Uterine smooth muscle cell (primary cell): ENCODE measurements around the gene AMIGO2. TPM values are rescaled to one million over a fixed set of nuclear protein-coding genes. Genes with fewer than 3 reads are reported as not detected.

Experiments used
- total RNA-seq: library from RNA; depleted of rRNA; stranded (reverse); fragments of >200 nt; gene quantifications from 2 replicates; pipeline ENCODE4 v1.2.3, GENCODE V29; 2014

AMIGO2 gene, protein sequence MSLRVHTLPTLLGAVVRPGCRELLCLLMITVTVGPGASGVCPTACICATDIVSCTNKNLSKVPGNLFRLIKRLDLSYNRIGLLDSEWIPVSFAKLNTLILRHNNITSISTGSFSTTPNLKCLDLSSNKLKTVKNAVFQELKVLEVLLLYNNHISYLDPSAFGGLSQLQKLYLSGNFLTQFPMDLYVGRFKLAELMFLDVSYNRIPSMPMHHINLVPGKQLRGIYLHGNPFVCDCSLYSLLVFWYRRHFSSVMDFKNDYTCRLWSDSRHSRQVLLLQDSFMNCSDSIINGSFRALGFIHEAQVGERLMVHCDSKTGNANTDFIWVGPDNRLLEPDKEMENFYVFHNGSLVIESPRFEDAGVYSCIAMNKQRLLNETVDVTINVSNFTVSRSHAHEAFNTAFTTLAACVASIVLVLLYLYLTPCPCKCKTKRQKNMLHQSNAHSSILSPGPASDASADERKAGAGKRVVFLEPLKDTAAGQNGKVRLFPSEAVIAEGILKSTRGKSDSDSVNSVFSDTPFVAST
- total RNA-seq, result 19.3 and 104 TPM in 2 replicates

DNA sequence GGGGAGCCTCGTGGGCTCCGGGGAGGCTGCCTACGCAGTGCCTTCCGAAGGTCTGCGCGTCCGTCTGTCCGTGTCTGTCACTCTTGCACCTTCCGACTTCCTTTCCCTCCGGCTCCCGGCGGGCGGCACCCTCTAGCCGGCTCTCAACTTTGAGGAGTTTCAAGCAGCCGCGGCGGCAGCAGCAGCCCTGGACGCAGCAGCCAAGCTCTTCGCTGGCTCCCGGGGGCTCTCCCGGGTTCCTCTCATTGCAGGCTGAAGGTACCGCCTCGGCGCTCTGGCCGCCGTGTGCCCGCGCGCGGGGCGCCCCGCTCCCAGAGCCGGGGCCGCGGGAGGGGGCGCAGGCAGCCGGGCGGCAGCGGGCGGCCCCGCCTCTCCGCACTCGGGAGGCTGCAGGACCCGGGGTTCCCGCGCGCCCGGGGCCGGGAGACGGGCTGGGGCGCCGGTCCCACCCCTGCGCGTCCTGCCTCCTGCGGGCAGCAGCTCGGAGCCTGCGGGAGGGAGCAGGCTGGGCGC, at the start of gene AMIGO2, which contains the start of gene PCED1B:
Gene AMIGO2 (minus strand): TSS at position 492 of the 513 bp plus-strand sequence. CDS start 957 bp downstream, outside the sequence.
Gene PCED1B (plus strand): TSS at position 154 of the 513 bp plus-strand sequence. CDS start 155,443 bp downstream, outside the sequence.

Other genes starting within 250 kb of the AMIGO2 start
- gene PCED1B, start 338 bp downstream of the AMIGO2 start, total RNA-seq, result 0.66 and 0.87 TPM in 2 replicates